ENCODE results near the gene UNC5B. TPM values are rescaled to one million over a fixed set of nuclear protein-coding genes. Genes with fewer than 3 reads are reported as not detected.
A peak's percentile ranks its signal among the peaks of the same experiment; 100 is the strongest.

Gene UNC5B
- total RNA-seq (not detected), total RNA-seq (0.15 to 0.23 reads per million in 2 donors)

- H3K27me3 Mint-ChIP-seq: peaks cover 58% of the 10 kb centered on the region
- H3K4me3 Mint-ChIP-seq: peak within 1 kb of the TSS; percentile 75
- ATAC-seq: peak; percentile 80
- H3K9me3 ChIP-seq (ENCODE audit: control insufficient read depth, low read length, poor library complexity, severe bottlenecking): no peaks in the 10 kb centered on the region
- no peak within 1 kb of the TSS for H3K27ac Mint-ChIP-seq
- peak in 1 of 3 donors; percentile 30 for DNase-seq
- H3K36me3 Mint-ChIP-seq (ENCODE audit: low read depth): peaks cover 8% of the 10 kb centered on the region
- peaks cover 13% of the 10 kb centered on the region for H3K4me1 Mint-ChIP-seq
Observed at GRCh38 chr10:71212318-71213126, at the start of gene UNC5B. TSS of gene UNC5B (plus strand) at chr10:71212570. CDS start at chr10:71212986, 416 bp downstream.

- ATAC-seq (no peak), DNase-seq (no peak)
- Mint-ChIP-seq H3K4me1 (peaks cover 9% of the 10 kb centered on the region), H3K27me3 (peaks cover 60% of the 10 kb centered on the region), H3K36me3 (ENCODE audit: low read depth) (no peaks in the 10 kb centered on the region), H3K27ac (no peak overlapping the region), H3K4me3 (no peak overlapping the region)
- no peaks in the 10 kb centered on the region for H3K9me3 ChIP-seq (ENCODE audit: control insufficient read depth, low read length, poor library complexity, severe bottlenecking)
Observed at GRCh38 chr10:71173466-71173865, 38.9 kb upstream of the UNC5B start.

- no peak overlapping the region for H3K4me3 Mint-ChIP-seq
- no peak overlapping the region for H3K27ac Mint-ChIP-seq
- no peaks in the 10 kb centered on the region for H3K36me3 Mint-ChIP-seq (ENCODE audit: low read depth)
Observed at GRCh38 chr10:71176661-71177060, 35.7 kb upstream of the UNC5B start.

GRCh38 chr10:71177651-71178199 lies 34.6 kb upstream of the UNC5B start:
- Mint-ChIP-seq H3K4me3 (peak overlapping the region; percentile 36), H3K27me3 (peaks cover 58% of the 10 kb centered on the region), H3K36me3 (ENCODE audit: low read depth) (no peaks in the 10 kb centered on the region), H3K4me1 (peaks cover 11% of the 10 kb centered on the region), H3K27ac (peak overlapping the region; percentile 39)
- ATAC-seq (no peak), DNase-seq (no peak)
- H3K9me3 ChIP-seq (ENCODE audit: control insufficient read depth, low read length, poor library complexity, severe bottlenecking): no peaks in the 10 kb centered on the region

More at GRCh38 chr10:71176661-71177060, 35.7 kb upstream of the UNC5B start:
- H3K9me3 ChIP-seq (ENCODE audit: control insufficient read depth, low read length, poor library complexity, severe bottlenecking): no peaks in the 10 kb centered on the region
- DNase-seq: no peak
- Mint-ChIP-seq H3K27me3 (peaks cover 51% of the 10 kb centered on the region), H3K4me1 (peaks cover 11% of the 10 kb centered on the region)
- no peak for ATAC-seq

GRCh38 chr10:71178880-71179279 lies 33.5 kb upstream of the UNC5B start:
- no peak for ATAC-seq
- Mint-ChIP-seq H3K27me3 (peaks cover 65% of the 10 kb centered on the region), H3K4me3 (no peak overlapping the region), H3K27ac (no peak overlapping the region), H3K4me1 (peaks cover 11% of the 10 kb centered on the region), H3K36me3 (ENCODE audit: low read depth) (no peaks in the 10 kb centered on the region)
- DNase-seq: no peak
- H3K9me3 ChIP-seq (ENCODE audit: control insufficient read depth, low read length, poor library complexity, severe bottlenecking): no peaks in the 10 kb centered on the region

GRCh38 chr10:71179382-71179781 lies 33.0 kb upstream of the UNC5B start:
- ATAC-seq: no peak
- H3K36me3 Mint-ChIP-seq (ENCODE audit: low read depth): no peaks in the 10 kb centered on the region
- peaks cover 11% of the 10 kb centered on the region for H3K4me1 Mint-ChIP-seq
- DNase-seq: no peak
- H3K27me3 Mint-ChIP-seq: peaks cover 64% of the 10 kb centered on the region
- H3K4me3 Mint-ChIP-seq: no peak overlapping the region
- no peaks in the 10 kb centered on the region for H3K9me3 ChIP-seq (ENCODE audit: control insufficient read depth, low read length, poor library complexity, severe bottlenecking)
- H3K27ac Mint-ChIP-seq: no peak overlapping the region

- no peaks in the 10 kb centered on the region for H3K9me3 ChIP-seq (ENCODE audit: control insufficient read depth, low read length, poor library complexity, severe bottlenecking)
- no peak overlapping the region for H3K4me3 Mint-ChIP-seq
- peaks cover 2% of the 10 kb centered on the region for H3K4me1 Mint-ChIP-seq
- no peak overlapping the region for H3K27ac Mint-ChIP-seq
- ATAC-seq (no peak), DNase-seq (no peak)
- peaks cover 59% of the 10 kb centered on the region for H3K27me3 Mint-ChIP-seq
- H3K36me3 Mint-ChIP-seq (ENCODE audit: low read depth): no peaks in the 10 kb centered on the region
Observed at GRCh38 chr10:71184421-71184820, 27.9 kb upstream of the UNC5B start.

GRCh38 chr10:71185209-71185608 lies 27.2 kb upstream of the UNC5B start:
- no peaks in the 10 kb centered on the region for H3K9me3 ChIP-seq (ENCODE audit: control insufficient read depth, low read length, poor library complexity, severe bottlenecking)
- Mint-ChIP-seq H3K4me3 (no peak overlapping the region), H3K27ac (no peak overlapping the region), H3K4me1 (peaks cover 2% of the 10 kb centered on the region), H3K36me3 (ENCODE audit: low read depth) (no peaks in the 10 kb centered on the region), H3K27me3 (peaks cover 60% of the 10 kb centered on the region)
- ATAC-seq: no peak
- DNase-seq: no peak

GRCh38 chr10:71187197-71187596 lies 25.2 kb upstream of the UNC5B start:
- H3K9me3 ChIP-seq (ENCODE audit: control insufficient read depth, low read length, poor library complexity, severe bottlenecking): no peaks in the 10 kb centered on the region
- ATAC-seq (no peak), DNase-seq (no peak)
- Mint-ChIP-seq H3K4me1 (no peaks in the 10 kb centered on the region), H3K27me3 (peaks cover 62% of the 10 kb centered on the region), H3K4me3 (no peak overlapping the region), H3K27ac (no peak overlapping the region), H3K36me3 (ENCODE audit: low read depth) (no peaks in the 10 kb centered on the region)

GRCh38 chr10:71187600-71187999 lies 24.8 kb upstream of the UNC5B start:
- DNase-seq: no peak
- ATAC-seq: no peak
- no peak overlapping the region for H3K4me3 Mint-ChIP-seq

GRCh38 chr10:71188201-71188600 lies 24.2 kb upstream of the UNC5B start:
- no peaks in the 10 kb centered on the region for H3K4me1 Mint-ChIP-seq
- H3K4me3 Mint-ChIP-seq: no peak overlapping the region
- H3K27ac Mint-ChIP-seq: no peak overlapping the region
- H3K27me3 Mint-ChIP-seq: peaks cover 57% of the 10 kb centered on the region
- no peaks in the 10 kb centered on the region for H3K9me3 ChIP-seq (ENCODE audit: control insufficient read depth, low read length, poor library complexity, severe bottlenecking)
- ATAC-seq: no peak
- no peak for DNase-seq
- H3K36me3 Mint-ChIP-seq (ENCODE audit: low read depth): no peaks in the 10 kb centered on the region

More at GRCh38 chr10:71187600-71187999, 24.8 kb upstream of the UNC5B start:
- H3K9me3 ChIP-seq (ENCODE audit: control insufficient read depth, low read length, poor library complexity, severe bottlenecking): no peaks in the 10 kb centered on the region
- H3K4me1 Mint-ChIP-seq: no peaks in the 10 kb centered on the region
- peaks cover 58% of the 10 kb centered on the region for H3K27me3 Mint-ChIP-seq
- H3K36me3 Mint-ChIP-seq (ENCODE audit: low read depth): no peaks in the 10 kb centered on the region
- no peak overlapping the region for H3K27ac Mint-ChIP-seq

GRCh38 chr10:71191019-71191418 lies 21.4 kb upstream of the UNC5B start:
- H3K9me3 ChIP-seq (ENCODE audit: control insufficient read depth, low read length, poor library complexity, severe bottlenecking): no peaks in the 10 kb centered on the region
- H3K27ac Mint-ChIP-seq: peak overlapping the region; percentile 3
- no peak overlapping the region for H3K4me3 Mint-ChIP-seq
- DNase-seq (no peak), ATAC-seq (no peak)
- no peaks in the 10 kb centered on the region for H3K4me1 Mint-ChIP-seq
- peaks cover 50% of the 10 kb centered on the region for H3K27me3 Mint-ChIP-seq
- H3K36me3 Mint-ChIP-seq (ENCODE audit: low read depth): no peaks in the 10 kb centered on the region

- H3K4me3 Mint-ChIP-seq: no peak overlapping the region
- no peaks in the 10 kb centered on the region for H3K9me3 ChIP-seq (ENCODE audit: control insufficient read depth, low read length, poor library complexity, severe bottlenecking)
- ATAC-seq: no peak
- H3K4me1 Mint-ChIP-seq: no peaks in the 10 kb centered on the region
- no peak overlapping the region for H3K27ac Mint-ChIP-seq
- DNase-seq: no peak
- H3K36me3 Mint-ChIP-seq (ENCODE audit: low read depth): no peaks in the 10 kb centered on the region
- peaks cover 44% of the 10 kb centered on the region for H3K27me3 Mint-ChIP-seq
Observed at GRCh38 chr10:71191551-71192076, 20.8 kb upstream of the UNC5B start.

All from T-helper 17 cell (primary cell).